SK-N-MC (cell line): ENCODE data around the gene CST1.

Experiments used
- EZH2 ChIP-seq: fragments of 200-600 bp; sonication (generic); IDR thresholded peaks from one replicate; pipeline ENCODE4 v1.6.1; 2017; ENCODE audit warnings: antibody characterized with exemption
- POLR2AphosphoS5 ChIP-seq: IDR thresholded peaks from 2 replicates; pipeline ENCODE4 v1.6.1; 2012; ENCODE audit warnings: mild to moderate bottlenecking, low read depth, low read length, borderline replicate concordance

DNA sequence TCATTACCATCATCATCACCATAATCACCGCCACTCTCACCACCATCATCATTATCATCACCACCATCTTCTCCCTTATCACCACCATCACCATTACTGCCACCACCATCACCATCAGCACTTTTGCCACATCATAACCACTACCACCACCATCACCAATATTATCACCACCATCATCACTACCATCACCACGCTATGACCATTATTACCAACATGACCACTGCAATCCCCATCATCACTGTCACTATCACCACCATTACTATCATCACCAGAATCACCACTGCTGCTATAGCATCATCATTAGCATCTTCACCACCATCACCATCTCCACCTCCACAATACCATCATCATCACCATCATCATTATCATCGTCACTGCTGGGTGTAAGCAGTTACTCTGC is 25.6 kb downstream of the CST1 start:
- TF ChIP-seq EZH2 (no peak), POLR2AphosphoS5 (no peak)
